Naive B cell (primary cell): Measurements from ENCODE around the gene RFT1. TPM values are rescaled to one million over a fixed set of nuclear protein-coding genes. Genes with fewer than 3 reads are reported as not detected.
"Not testable (repeated sequence)": the region's sequence is repeated elsewhere in the genome, so short reads cannot be mapped to it uniquely, and the experiment has no call there.

Experiments
- ATAC-seq, 2 donors: fragments of 150-1000 bp; cut with Tn5 transposase; 2 replicates each; pipeline ENCODE4 v1.10.0; 2021; ENCODE audit warnings: low read depth in 2 of 2, mild to moderate bottlenecking in 2 of 2, moderate library complexity in 2 of 2
- DNase-seq: peaks from one replicate; pipeline ENCODE4 v3.0.0; 2022
- H3K27ac Mint-ChIP-seq, 6 donors: one replicate each; pipeline ENCODE4 v1.8.0; 2020 to 2022; ENCODE audit warnings: mild to moderate bottlenecking in 6 of 6, mixed read lengths in 6 of 6, moderate library complexity in 5 of 6, inconsistent platforms in 2 of 6
- H3K27me3 Mint-ChIP-seq, 3 donors: one replicate each; pipeline ENCODE4 v1.8.0; 2021 to 2022; ENCODE audit warnings: mixed read lengths in 3 of 3, mild to moderate bottlenecking in 1 of 3
- H3K36me3 Mint-ChIP-seq, 2 donors: one replicate each; pipeline ENCODE4 v1.8.0; 2020 to 2022; ENCODE audit warnings: mixed read lengths in 2 of 2, inconsistent platforms in 1 of 2, mild to moderate bottlenecking in 1 of 2
- H3K4me1 Mint-ChIP-seq, 3 donors: one replicate each; pipeline ENCODE4 v1.8.0; 2020 to 2022; ENCODE audit warnings: mixed read lengths in 3 of 3, inconsistent platforms in 1 of 3, mild to moderate bottlenecking in 1 of 3, moderate library complexity in 1 of 3
- H3K4me3 Mint-ChIP-seq, 8 donors: one replicate each; pipeline ENCODE4 v1.8.0; 2020 to 2022; ENCODE audit warnings: mild to moderate bottlenecking in 8 of 8, mixed read lengths in 8 of 8, moderate library complexity in 8 of 8, inconsistent platforms in 2 of 8
- H3K9me3 Mint-ChIP-seq, 7 donors: one replicate each; pipeline ENCODE4 v1.8.0; 2020 to 2022; ENCODE audit warnings: mixed read lengths in 7 of 7, mild to moderate bottlenecking in 5 of 7, inconsistent platforms in 2 of 7, moderate library complexity in 1 of 7
- polyA plus RNA-seq, 6 donors: library from polyadenylated mRNA; unstranded; fragments of 300-500 nt; fragmentation: Illumina TruSeq; gene quantifications; one replicate each; pipeline ENCODE4 v1.2.3, GENCODE V29; 2021; ENCODE audit warnings: low read depth in 6 of 6

The RFT1 gene
- polyA plus RNA-seq, 6 donors from 2014 or later = 16.9 to 26.7 (median 22.5) TPM

DNA sequence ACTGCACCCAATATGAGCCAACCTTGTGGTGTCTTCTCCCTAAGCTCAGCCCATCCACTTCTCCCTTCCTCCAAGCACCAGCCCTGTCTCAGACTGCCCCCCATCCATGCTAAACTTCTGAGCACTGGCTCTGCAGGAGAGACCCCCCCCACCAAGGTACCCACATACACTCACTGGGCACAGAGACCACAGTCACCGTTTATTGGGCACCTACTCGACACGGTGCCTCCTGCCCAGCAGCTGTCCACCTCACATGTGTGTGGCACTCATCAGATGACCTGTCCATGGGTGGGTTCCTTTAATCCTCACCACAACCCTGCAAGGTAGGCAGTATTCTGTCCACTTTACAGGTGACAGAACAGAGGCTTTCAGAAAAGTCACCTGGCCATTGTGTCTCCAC, 62.1 kb downstream of the RFT1 start:
- ATAC-seq (no peak), DNase-seq (no peak)
- H3K4me1 Mint-ChIP-seq = peaks cover 8 to 13% (median 10%) of the 10 kb centered on the region in 3 donors
- H3K9me3 Mint-ChIP-seq = no peaks in the 10 kb centered on the region
- H3K27me3 Mint-ChIP-seq = peaks cover 0 to 16% (median 5%) of the 10 kb centered on the region in 3 donors
- no peak overlapping the region for H3K4me3 Mint-ChIP-seq
- no peak overlapping the region for H3K27ac Mint-ChIP-seq
- H3K36me3 Mint-ChIP-seq = no peaks in the 10 kb centered on the region

DNA sequence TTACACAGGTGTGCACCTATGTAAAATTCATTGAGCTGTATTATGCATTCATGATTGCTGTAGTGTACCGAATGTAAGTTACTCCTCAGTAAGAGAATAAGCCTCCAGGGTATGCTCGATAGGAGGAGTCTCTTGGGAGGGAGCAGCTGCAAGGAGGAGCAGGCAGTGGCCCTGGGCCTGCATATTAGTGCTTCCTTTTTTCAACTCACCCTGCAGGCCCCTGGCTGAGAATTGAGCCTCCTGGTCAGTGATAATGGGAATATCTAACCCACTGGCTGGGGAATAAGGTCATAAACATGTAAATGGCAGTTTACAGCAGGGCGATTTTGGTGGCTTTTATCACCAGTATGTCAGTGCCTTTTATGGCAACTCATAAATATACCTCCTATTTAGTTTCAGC, 62.7 kb downstream of the RFT1 start:
- H3K27me3 Mint-ChIP-seq = peaks cover 0 to 16% (median 5%) of the 10 kb centered on the region in 3 donors
- peaks cover 4 to 7% (median 4%) of the 10 kb centered on the region in 3 donors for H3K4me1 Mint-ChIP-seq
- no peak for ATAC-seq

DNA sequence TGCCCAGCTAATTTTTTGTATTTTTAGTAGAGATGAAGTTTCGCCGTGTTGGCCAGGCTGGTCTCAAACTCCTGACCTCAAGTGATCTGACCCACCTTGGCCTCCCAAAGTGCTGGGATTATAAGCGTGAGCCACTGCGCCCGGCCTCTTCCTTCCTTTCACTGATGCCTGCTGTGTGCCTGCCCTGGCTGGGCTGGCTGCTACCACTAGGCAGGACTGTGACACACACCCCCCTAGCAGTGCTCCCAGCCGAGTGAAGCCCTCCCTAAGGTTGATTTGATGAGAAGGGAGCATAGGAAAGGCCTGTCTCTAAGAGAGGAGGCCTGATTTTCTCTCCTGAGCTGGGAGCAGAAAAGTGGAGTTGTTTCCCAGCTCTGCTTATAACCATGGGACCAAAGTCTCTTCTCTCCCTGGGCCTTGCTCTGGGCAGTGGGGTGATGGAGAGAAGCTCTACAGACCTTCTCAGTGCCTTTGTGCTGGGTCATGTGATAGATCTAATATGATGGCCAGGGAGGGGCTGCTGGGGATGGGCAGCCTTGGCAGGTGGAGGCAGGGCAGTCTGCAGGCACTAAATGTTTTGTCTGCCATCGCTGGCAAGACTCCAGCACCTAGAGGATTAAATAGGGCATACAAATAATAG, 64.3 kb downstream of the RFT1 start:
- H3K27me3 Mint-ChIP-seq = peaks cover 0 to 16% (median 9%) of the 10 kb centered on the region in 3 donors
- DNase-seq (no peak), ATAC-seq (no peak)
- no peaks in the 10 kb centered on the region for H3K36me3 Mint-ChIP-seq
- H3K4me1 Mint-ChIP-seq = no peaks in the 10 kb centered on the region
- peak overlapping the region in 1 of 6 donors; percentile 47 for H3K27ac Mint-ChIP-seq
- no peaks in the 10 kb centered on the region for H3K9me3 Mint-ChIP-seq
- H3K4me3 Mint-ChIP-seq = no peak overlapping the region

More for the DNA sequence above, 62.7 kb downstream of the RFT1 start:
- DNase-seq = no peak
- H3K4me3 Mint-ChIP-seq = no peak overlapping the region
- H3K36me3 Mint-ChIP-seq = no peaks in the 10 kb centered on the region
- H3K27ac Mint-ChIP-seq = no peak overlapping the region
- no peaks in the 10 kb centered on the region for H3K9me3 Mint-ChIP-seq

DNA sequence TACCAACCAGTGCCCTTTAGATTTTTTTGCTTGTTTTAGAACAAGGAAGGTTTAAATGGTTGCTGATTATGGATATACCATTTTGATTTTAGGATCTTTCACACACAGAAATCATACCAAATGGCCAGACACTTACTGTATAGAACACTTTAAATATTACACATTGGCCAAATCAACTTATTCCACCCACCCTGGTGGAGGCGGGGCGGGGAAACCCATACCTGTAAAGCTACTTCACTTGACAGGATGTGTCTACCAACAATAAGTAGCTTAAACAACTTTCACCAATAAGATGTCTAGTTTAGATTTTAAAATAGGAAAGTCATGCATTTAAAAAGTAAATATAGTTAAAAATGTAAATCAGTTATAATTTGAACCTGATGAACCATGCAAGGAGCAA, 67.3 kb downstream of the RFT1 start:
- Mint-ChIP-seq H3K27me3 (peaks cover 0 to 16% (median 9%) of the 10 kb centered on the region in 3 donors), H3K4me3 (no peak overlapping the region), H3K4me1 (no peaks in the 10 kb centered on the region), H3K36me3 (no peaks in the 10 kb centered on the region), H3K27ac (no peak overlapping the region), H3K9me3 (no peaks in the 10 kb centered on the region)
- DNase-seq = no peak
- ATAC-seq = no peak

DNA sequence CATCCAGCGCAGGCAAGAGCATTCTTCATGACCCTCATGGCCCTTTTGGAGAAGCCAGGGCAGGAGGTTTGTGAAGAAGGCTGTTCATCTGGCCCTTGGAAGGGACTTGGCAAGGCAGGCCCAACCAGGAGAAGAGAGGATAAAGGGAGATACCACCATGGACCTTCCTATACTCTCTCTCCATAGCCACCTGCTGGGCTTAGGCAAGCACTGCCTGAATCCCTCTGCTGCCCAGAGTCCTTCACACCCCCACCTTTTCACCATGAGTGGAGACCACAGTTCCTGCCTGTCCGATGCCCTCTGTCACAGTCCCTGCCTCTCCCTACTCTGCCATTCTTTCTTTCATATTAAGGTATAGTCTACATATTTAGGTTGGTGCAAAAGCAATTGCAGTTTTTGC, 73.8 kb downstream of the RFT1 start:
- peak overlapping the region in 1 of 6 donors; percentile 41 for H3K27ac Mint-ChIP-seq
- no peaks in the 10 kb centered on the region for H3K4me1 Mint-ChIP-seq
- peaks cover 0 to 4% (median 0%) of the 10 kb centered on the region in 3 donors for H3K27me3 Mint-ChIP-seq
- ATAC-seq (peak in 1 of 2 donors; percentile 36), DNase-seq (no peak)
- H3K36me3 Mint-ChIP-seq = no peaks in the 10 kb centered on the region
- H3K4me3 Mint-ChIP-seq = no peak overlapping the region
- H3K9me3 Mint-ChIP-seq = no peaks in the 10 kb centered on the region

DNA sequence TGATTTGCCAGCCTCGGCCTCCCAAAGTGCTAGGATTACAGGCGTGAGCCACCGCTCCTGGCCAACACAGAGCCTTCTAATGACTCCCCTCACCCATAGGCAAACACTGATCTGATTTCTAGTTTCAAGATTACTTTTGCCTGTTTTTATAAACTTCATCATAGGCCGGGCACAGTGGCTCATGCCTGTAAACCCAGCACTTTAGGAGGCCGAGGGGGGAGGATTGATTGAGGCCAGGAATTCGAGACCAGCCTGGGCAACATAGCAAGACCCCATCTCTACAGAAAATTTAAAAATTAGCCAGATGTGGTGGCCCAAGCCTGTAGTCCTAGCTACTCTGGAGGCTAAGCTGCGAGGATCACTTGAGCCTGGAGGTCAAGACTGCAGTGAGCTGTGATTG, 76.0 kb downstream of the RFT1 start:
- not testable (repeated sequence) for DNase-seq, H3K27ac Mint-ChIP-seq

DNA sequence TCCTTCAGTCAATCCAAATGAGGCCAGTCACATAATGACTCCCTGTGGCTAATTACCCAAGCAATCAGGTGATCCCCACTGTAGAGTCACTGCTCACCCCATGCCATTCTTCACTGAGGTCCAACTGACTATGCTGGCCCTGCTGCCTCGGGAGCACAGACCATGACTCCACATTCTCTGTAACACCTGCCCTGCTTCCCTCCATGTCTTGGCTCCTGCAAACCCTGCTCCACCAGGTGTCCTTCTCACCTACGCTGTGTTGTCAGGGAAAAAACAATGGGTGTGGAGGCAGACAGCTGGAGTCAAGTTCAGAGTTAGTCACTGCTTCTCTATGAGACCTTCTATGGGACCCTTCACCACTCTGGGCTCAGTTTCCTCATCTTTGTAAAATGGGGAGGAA, 78.3 kb downstream of the RFT1 start:
- Mint-ChIP-seq H3K27me3 (no peaks in the 10 kb centered on the region), H3K4me1 (peaks cover 3 to 8% (median 8%) of the 10 kb centered on the region in 3 donors), H3K27ac (peak overlapping the region in 2 of 6 donors; percentile 28 to 44), H3K36me3 (no peaks in the 10 kb centered on the region), H3K9me3 (no peaks in the 10 kb centered on the region), H3K4me3 (no peak overlapping the region)
- no peak for ATAC-seq
- no peak for DNase-seq

More for the DNA sequence above, 76.0 kb downstream of the RFT1 start:
- not testable (repeated sequence) for H3K27me3 Mint-ChIP-seq, H3K4me1 Mint-ChIP-seq, H3K4me3 Mint-ChIP-seq, ATAC-seq, H3K9me3 Mint-ChIP-seq, H3K36me3 Mint-ChIP-seq

DNA sequence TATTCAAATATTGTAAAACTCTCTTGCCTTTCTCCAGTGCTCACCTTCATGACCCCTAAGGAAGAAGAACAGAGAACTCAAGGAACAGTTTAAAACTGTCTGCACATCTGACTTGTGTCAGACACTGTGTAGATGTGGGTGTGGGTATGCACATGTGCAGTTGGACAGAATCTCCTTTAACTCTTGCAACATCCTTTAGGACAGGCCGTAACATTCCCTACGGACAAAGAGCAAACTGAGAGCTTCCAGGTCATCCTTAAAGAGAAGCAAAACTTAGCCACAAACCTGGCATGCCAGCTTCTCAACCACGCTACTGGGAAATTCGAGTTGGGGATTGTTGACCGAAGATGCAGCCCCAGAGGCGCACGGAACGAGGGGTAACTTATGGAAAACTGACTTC, 80.2 kb downstream of the RFT1 start:
- Mint-ChIP-seq H3K27ac (peak overlapping the region in 1 of 6 donors; percentile 9), H3K36me3 (no peaks in the 10 kb centered on the region), H3K4me3 (no peak overlapping the region), H3K4me1 (peaks cover 7 to 15% (median 9%) of the 10 kb centered on the region in 3 donors), H3K27me3 (no peaks in the 10 kb centered on the region), H3K9me3 (no peaks in the 10 kb centered on the region)
- ATAC-seq (no peak), DNase-seq (no peak)

DNA sequence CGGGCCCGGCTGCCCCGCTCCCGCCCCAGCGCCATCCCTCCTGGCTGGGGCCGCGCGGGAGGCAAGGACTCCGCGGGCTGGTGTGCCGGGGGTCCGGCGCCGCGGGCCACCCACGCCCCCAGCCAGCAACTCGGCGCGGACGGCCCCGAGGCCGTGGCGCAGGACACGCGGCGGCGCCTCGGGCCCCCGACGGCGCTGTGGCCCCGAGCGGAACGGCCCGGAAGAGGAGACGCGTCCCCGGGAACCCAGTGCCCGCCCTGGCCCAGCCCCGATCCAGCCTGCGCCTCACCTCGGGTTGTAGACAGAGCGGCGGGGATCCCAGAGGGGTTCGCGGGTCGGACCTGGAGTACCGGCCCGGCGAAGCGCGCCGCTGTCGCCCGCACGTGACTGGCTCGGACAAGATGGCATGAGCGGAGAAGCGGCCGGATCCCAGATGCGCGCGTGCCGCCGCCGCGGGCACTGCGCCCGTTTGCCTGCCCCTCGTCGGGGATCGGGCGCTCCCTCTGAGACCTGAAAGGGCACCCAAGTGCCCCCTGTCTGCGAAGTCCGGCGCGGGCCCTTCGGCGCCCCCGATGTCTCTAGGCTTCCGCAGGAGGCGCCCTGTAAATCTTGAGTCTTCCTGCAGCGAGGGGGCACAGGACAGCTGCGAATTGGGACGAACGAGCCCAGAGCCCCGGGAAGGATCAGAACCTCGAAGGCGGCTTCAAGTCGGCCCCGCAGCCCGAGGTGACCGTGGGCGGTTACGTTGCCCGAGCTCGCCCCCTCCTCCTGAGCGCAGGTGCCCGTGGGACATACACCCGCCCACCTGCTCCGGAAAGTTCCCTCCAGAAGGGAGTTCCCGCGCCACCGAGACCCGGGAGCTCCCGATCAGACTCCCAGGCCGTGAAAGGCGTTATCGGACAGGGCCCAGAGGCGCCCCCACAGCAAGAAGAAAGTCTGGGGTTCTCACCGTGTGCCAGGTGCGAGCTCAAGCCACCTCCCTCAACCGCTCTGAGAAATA, 83.8 kb downstream of the RFT1 start:
- Mint-ChIP-seq H3K27ac (peak overlapping the region; percentile 93 to 97 (median 94)), H3K9me3 (no peaks in the 10 kb centered on the region), H3K4me1 (peaks cover 16 to 33% (median 21%) of the 10 kb centered on the region in 3 donors), H3K36me3 (no peaks in the 10 kb centered on the region), H3K27me3 (no peaks in the 10 kb centered on the region), H3K4me3 (peak overlapping the region; percentile 82 to 96 (median 92))
- ATAC-seq (peak; percentile 67 to 69), DNase-seq (peak; percentile 81)

DNA sequence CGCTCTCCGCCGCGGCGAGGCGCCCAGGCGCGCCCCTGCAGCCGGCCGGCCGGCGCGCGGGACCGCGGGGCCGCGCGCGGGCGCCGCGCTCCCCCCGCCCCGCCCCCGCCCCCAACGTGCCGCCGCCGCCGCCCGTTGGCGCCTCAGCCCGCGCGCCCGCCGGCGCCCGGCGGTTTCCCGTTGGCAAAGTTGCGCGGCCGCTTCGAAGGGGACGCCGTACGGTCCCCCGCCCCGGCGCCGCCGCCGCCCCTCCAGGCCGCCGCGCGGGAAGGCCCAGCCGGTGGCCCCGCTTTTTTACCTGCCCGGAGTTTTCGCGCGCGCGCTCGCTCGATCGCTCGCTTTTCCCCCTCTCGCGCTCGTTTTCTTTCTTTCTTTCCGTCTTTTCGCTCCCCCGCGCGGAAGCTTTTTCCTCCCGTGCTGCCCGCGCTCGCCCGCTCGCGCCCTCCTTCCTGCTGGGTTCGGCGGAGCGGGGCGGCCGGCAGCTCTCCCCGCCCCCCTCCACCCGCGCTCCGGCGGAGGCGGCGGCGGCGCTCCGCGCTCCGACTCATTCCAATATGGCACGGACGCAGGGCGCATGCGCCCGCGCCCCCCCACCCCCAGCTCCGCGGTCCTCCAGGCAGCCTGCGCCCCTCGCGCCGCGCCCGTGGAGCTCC, 84.6 kb downstream of the RFT1 start, which contains the start of gene SFMBT1:
SFMBT1 (minus strand) TSS at position 556 of the 653 bp plus-strand sequence. CDS start 76,945 bp downstream, outside the sequence.
- H3K27me3 Mint-ChIP-seq = no peaks in the 10 kb centered on the region
- DNase-seq (peak; percentile 72), ATAC-seq (peak; percentile 53 to 55)
- H3K4me3 Mint-ChIP-seq = peak within 1 kb of the TSS; percentile 91 to 98 (median 96)
- no peaks in the 10 kb centered on the region for H3K36me3 Mint-ChIP-seq
- no peaks in the 10 kb centered on the region for H3K9me3 Mint-ChIP-seq
- peak within 1 kb of the TSS; percentile 92 to 98 (median 95) for H3K27ac Mint-ChIP-seq
- peaks cover 16 to 39% (median 22%) of the 10 kb centered on the region in 3 donors for H3K4me1 Mint-ChIP-seq

DNA sequence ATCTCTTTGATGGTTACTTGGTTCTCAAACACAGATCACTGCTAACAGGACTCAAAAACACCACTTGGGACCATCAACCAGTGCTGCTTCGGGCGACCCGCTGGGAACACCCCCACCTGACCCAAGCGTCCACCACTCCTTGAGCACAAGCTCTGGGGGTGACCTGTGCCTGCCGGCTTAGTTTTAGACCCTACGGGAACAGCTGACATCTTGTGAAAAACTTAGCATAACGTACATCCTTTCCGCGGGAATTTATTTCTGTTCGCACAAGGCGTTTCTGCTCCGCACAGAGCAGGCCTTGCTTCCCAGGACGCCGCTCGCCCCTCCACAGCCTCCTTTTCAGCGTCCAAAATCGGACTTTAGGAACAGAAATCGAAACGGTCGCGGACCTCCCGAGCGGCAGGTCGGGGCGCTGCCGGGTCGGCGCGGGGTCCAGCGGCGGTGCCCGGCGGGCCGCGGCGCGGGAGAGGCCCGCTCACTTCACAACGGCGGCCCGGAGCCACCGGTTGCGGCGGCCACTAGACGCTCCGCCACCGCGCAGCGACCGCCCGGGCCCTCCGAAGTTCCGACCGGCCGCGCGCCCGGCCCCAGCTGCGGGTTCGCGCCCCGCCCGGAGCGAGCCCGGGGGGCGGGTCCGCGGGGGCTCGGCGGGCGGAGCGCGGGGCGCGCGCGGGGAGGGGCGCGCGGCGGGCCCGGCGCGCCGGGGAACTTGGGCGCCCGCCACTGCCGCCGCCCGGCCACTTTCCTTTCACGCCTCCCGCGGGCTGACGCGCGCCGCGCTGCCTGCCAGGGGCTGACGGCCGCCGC, 85.3 kb downstream of the RFT1 start:
- DNase-seq (peak; percentile 69), ATAC-seq (peak; percentile 53 to 59)
- H3K4me1 Mint-ChIP-seq = peaks cover 21 to 46% (median 27%) of the 10 kb centered on the region in 3 donors
- H3K36me3 Mint-ChIP-seq = no peaks in the 10 kb centered on the region
- H3K27me3 Mint-ChIP-seq = no peaks in the 10 kb centered on the region
- peak overlapping the region; percentile 88 to 98 (median 94) for H3K4me3 Mint-ChIP-seq
- H3K27ac Mint-ChIP-seq = peak overlapping the region; percentile 87 to 97 (median 94)
- no peaks in the 10 kb centered on the region for H3K9me3 Mint-ChIP-seq

DNA sequence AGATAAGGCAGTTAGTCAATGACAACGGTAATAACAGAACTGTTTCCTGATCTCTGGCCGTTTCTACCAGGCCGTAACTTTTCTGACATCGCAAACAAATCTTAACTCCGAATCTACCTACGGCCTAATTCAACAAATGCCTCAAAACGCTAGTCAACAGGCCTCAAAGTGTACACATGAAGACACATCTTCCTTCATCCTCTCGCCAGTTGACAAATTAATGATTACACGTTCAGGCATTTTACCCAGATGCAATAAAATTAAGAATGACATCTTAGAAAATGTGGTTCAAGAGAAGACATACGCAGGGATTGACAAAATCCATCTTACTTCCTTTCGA, 85.9 kb downstream of the RFT1 start:
- Mint-ChIP-seq H3K36me3 (no peaks in the 10 kb centered on the region), H3K27ac (peak overlapping the region; percentile 87 to 97 (median 94)), H3K4me1 (peaks cover 21 to 47% (median 27%) of the 10 kb centered on the region in 3 donors), H3K4me3 (peak overlapping the region; percentile 88 to 98 (median 94)), H3K9me3 (no peaks in the 10 kb centered on the region), H3K27me3 (no peaks in the 10 kb centered on the region)
- ATAC-seq (no peak), DNase-seq (no peak)
